Epithelial cell of proximal tubule (primary cell): ENCODE data around the gene SERTM2. TPM values are rescaled to one million over a fixed set of nuclear protein-coding genes. Genes with fewer than 3 reads are reported as not detected.

Source experiments
- DNase-seq: peaks from one replicate; pipeline ENCODE4 v3.0.0-alpha.2; 2011; ENCODE audit warnings: low read depth
- H3K4me3 ChIP-seq: 2 replicates; pipeline ENCODE4 v1.5.1; 2011; ENCODE audit warnings: low read depth, mild to moderate bottlenecking, low read length
- total RNA-seq: library from RNA; depleted of rRNA; stranded (reverse); fragments of >200 nt; gene quantifications from 2 replicates; pipeline ENCODE4 v1.2.3, GENCODE V29; 2015
- TF ChIP-seq, protein P1 (sequence below): conservative IDR thresholded peaks from 2 replicates; pipeline ENCODE4 v1.5.1; 2012; ENCODE audit warnings: low read depth, mild to moderate bottlenecking, low read length

Gene SERTM2
- not detected in 2 replicates for total RNA-seq

DNA sequence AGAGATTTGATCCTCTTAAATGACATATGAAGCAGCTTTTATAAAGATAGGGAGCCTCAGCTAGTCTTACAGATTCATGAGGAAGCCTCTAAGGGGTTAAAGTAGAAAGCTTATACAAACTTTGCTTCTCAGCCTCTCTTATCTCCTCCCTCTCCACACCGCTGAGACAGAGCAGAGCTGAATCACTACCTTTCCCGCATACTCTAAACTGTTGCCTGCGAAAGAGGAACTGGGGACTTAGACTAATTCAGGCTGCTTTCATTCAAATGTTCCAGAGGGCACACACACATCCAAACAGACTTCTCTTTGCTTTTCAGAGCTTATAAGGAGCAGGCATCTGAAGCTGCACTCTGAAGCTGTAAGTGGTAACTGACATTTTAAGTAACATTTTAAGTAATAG is at the start of gene SERTM2:
Gene SERTM2, plus strand, starts transcription at position 169 of the 400 bp plus-strand sequence. CDS start 7,213 bp downstream, outside the sequence.
- DNase-seq = no peak
- TF ChIP-seq, protein P1, sequence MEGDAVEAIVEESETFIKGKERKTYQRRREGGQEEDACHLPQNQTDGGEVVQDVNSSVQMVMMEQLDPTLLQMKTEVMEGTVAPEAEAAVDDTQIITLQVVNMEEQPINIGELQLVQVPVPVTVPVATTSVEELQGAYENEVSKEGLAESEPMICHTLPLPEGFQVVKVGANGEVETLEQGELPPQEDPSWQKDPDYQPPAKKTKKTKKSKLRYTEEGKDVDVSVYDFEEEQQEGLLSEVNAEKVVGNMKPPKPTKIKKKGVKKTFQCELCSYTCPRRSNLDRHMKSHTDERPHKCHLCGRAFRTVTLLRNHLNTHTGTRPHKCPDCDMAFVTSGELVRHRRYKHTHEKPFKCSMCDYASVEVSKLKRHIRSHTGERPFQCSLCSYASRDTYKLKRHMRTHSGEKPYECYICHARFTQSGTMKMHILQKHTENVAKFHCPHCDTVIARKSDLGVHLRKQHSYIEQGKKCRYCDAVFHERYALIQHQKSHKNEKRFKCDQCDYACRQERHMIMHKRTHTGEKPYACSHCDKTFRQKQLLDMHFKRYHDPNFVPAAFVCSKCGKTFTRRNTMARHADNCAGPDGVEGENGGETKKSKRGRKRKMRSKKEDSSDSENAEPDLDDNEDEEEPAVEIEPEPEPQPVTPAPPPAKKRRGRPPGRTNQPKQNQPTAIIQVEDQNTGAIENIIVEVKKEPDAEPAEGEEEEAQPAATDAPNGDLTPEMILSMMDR = no peak
- H3K4me3 ChIP-seq = peak within 1 kb of the TSS; percentile 6

DNA sequence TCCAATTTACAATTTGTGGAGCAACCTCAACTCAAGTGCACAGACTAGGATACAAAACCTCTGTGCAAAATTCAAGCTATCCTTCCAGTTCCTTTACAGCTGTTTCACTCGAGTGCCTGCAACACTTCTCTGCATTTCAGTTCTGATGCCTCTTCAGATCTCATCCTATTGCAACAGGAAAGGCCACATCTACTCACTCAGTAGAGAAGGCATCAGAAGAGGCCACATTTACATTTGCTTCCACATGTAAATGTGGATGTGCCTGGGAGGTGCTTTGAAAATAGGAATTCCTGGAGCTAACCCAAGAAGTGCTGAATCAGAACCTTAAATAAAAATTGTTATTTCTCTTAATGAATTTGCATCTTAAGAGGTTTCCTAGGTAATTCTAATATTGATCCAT is 45.8 kb upstream of the SERTM2 start:
- no peak overlapping the region for H3K4me3 ChIP-seq
- no peak for DNase-seq
- TF ChIP-seq, protein P1 = no peak

DNA sequence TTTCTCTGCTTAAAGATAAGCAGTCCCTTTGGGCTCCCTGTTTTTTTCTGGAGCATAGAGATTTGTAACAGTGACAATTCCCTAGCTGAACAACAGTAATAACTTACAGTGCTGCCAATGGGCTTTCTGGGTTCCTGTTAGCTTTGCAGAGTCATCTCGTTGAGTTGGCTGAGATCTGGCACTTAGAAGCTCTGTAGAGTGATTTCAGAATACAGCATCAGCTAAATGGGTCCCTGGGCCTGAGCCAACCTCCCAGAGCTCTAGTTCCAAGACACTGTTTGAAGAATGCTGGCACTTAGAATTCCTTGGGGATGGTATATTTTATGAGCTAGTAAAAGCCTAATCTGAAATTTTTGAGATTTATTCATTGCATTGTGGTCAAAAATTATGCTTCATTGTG is 43.5 kb upstream of the SERTM2 start:
- TF ChIP-seq, protein P1 = no peak
- DNase-seq = no peak
- H3K4me3 ChIP-seq = no peak overlapping the region

DNA sequence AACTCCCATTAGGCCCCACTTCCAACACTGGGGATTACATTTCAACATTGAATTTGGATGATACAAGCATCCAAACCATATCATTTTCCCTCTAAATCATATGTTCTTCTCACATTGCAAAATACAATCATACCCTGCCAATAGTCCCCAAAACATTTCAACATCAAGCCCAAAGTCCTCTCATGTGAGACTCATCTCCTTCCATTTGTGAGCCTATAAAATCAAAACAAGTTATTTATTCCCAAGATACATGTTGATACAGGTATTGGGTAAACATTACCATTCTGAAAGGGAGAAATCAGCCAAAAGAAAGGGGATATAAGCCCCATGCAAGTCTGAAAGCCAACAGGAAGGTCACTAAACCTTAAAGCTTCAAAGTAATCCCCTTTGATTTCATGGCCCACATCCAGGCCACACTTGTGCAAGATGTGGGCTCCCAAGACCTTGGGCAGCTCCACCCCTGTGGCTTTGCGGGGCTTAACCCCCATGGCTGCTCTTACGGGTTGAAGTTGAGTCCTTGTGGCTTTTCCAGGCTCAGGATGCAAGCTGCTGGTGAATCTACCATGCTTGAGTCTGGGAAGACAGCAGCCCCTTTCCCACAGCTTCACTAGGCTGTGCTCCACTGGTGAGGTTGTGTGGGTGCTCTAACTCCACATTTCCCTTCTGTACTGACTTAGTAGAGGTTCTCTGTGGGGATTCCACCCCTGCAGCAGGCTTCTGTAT is 40.6 kb upstream of the SERTM2 start:
- no peak overlapping the region for H3K4me3 ChIP-seq
- TF ChIP-seq, protein P1 = no peak
- DNase-seq = no peak

DNA sequence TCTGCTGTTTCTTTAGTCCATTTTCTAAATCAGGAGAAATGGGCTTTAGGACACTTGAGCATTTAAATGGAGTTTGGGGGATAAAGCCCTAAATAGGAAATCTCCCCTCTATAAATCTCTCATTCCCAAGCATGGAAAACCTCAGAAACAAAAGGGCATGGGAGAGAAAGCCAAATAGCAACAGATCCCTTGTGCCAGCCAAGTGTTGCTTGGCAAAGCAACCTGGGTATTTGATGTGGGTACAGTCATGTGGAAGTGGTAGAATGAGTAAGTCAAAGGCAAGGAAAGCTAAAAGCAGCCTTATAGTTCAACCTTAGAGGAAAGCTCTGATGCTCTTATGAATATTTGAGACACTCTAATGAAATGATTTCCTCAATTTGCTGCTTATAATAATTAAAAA is 29.5 kb upstream of the SERTM2 start:
- TF ChIP-seq, protein P1 = no peak
- no peak for DNase-seq
- no peak overlapping the region for H3K4me3 ChIP-seq

DNA sequence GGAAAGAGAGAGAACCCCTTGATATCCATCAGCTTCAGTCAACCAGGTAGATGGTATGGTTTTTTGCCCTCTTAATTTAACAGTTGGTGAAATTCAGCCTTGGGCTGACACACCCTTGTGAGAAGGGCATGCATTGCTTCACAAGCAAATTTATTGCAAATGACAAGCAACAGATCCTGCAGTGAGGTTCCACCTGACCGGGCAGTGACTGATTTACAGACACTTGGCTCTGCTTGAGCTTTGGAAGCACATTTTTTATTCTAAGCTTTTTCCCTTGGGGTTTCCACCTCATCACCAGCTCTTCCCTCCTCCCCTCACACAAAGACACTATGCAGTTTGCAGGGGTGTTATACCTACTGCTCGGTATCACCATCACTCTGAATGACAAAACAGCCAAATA is 28.3 kb upstream of the SERTM2 start:
- peak; percentile 64 for DNase-seq
- TF ChIP-seq, protein P1 = no peak

DNA sequence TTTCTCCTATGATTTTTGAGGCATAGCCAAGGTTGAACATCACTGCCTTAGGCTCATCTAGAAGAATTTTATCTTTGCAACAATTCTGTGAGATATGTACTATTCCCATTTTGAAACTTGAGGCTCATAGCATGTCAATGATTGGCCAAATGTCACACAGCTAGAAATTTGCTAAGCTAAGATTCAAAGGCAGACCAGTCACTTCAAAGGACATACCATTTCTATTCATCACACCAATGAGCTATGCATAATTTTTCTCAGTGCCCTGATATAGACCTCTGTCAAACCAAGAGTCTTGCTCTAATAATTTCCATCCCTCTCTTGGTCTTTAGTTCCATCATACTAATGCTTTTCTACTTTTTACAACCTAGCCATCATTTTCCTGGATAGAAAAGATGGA is 27.6 kb upstream of the SERTM2 start:
- peak; percentile 38 for DNase-seq
- TF ChIP-seq, protein P1 = no peak
- H3K4me3 ChIP-seq = no peak overlapping the region

More for the DNA sequence above, 28.3 kb upstream of the SERTM2 start:
- H3K4me3 ChIP-seq = no peak overlapping the region
